CD4-positive, alpha-beta T cell treated with Interleukin-4 for 1 hour (primary cell): ENCODE results near the gene ADAP1.

Experiments
- DNase-seq, 2 donors: peaks; one replicate each; pipeline ENCODE4 v3.0.0-alpha.2; 2020 to 2022

The ADAP1 gene

GRCh38 chr7:919924-920341 lies 34.5 kb downstream of the ADAP1 start:
- no peak for DNase-seq

- DNase-seq: no peak
These were observed 35.4 kb downstream of the ADAP1 start for GRCh38 chr7:919114-919442.

- DNase-seq: no peak
These were observed 35.9 kb downstream of the ADAP1 start for GRCh38 chr7:918441-919113.

- DNase-seq: no peak
These were observed 36.4 kb downstream of the ADAP1 start for GRCh38 chr7:918118-918425.

GRCh38 chr7:917255-918117 lies 37.0 kb downstream of the ADAP1 start:
- no peak for DNase-seq

- no peak for DNase-seq
These were observed 38.1 kb downstream of the ADAP1 start for GRCh38 chr7:916291-916941.

GRCh38 chr7:915291-916218 lies 38.9 kb downstream of the ADAP1 start:
- DNase-seq: no peak

- DNase-seq: no peak
These were observed 39.8 kb downstream of the ADAP1 start for GRCh38 chr7:914521-915194.

- DNase-seq: no peak
These were observed 40.6 kb downstream of the ADAP1 start for GRCh38 chr7:913736-914520.

- DNase-seq: no peak
These were observed 42.5 kb downstream of the ADAP1 start for GRCh38 chr7:911791-912480.

GRCh38 chr7:910931-911431 lies 43.5 kb downstream of the ADAP1 start:
- DNase-seq: no peak

GRCh38 chr7:910441-910861 lies 44.0 kb downstream of the ADAP1 start:
- DNase-seq: no peak

- peak; percentile 44 to 84 for DNase-seq
These were observed 44.8 kb downstream of the ADAP1 start for GRCh38 chr7:909358-910329.

- DNase-seq: peak; percentile 68 to 69
These were observed 45.7 kb downstream of the ADAP1 start for GRCh38 chr7:908591-909357.

- no peak for DNase-seq
These were observed 46.3 kb downstream of the ADAP1 start for GRCh38 chr7:908159-908581.

- peak in 1 of 2 donors; percentile 41 for DNase-seq
These were observed 47.1 kb downstream of the ADAP1 start for GRCh38 chr7:907158-907980.

- DNase-seq: no peak
These were observed 47.7 kb downstream of the ADAP1 start for GRCh38 chr7:906776-907157.

GRCh38 chr7:904847-905246 lies 49.6 kb downstream of the ADAP1 start:
- no peak for DNase-seq
